Islet of Langerhans (tissue), 1 donor: ENCODE results near the gene VAV2.

Experiments used
- FAIRE-seq: peaks from one replicate; lab custom pipeline; 2011; peaks lifted over from hg19 to GRCh38; lab: Jason Lieb, UNC

Gene VAV2

DNA sequence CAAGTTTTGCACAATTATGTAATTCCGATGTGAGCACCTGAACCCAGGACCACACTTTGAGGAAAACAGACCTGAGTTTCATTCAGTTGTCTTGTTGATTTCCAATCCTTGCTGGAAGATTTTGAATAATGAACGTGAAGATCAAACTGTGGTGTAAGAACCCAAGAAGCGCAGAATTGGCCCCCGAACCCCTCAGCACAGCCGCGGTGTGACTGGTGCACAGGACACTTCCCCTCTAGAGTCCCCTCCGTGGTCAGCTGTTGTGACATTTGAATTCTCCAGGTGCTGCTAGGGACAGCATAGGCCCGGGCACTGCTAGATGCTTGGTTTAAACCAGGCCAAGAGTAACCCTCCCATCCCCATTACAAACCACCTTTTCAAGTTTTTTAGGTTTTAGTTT, 34.9 kb upstream of the VAV2 start:
- no peak for FAIRE-seq

DNA sequence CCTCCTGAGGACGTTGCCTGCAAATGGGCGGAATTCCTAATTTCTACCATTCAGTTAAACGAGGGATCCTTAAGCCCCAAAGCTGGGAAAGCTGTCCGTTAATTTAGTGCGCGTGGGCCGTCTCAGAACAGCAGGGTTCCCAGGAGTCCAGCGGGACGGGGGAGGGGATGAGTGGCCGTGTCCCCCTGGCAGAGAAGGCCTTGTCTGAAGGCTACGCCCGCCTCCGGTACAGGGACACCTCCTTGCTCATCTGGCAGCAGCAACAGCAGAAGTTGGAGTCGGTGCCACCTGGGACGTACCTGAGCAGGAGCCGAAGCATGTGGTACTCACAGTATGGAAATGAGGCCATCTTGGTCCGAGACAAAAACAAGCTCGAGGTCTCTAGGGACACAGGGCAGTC, 34.5 kb upstream of the VAV2 start:
- no peak for FAIRE-seq

DNA sequence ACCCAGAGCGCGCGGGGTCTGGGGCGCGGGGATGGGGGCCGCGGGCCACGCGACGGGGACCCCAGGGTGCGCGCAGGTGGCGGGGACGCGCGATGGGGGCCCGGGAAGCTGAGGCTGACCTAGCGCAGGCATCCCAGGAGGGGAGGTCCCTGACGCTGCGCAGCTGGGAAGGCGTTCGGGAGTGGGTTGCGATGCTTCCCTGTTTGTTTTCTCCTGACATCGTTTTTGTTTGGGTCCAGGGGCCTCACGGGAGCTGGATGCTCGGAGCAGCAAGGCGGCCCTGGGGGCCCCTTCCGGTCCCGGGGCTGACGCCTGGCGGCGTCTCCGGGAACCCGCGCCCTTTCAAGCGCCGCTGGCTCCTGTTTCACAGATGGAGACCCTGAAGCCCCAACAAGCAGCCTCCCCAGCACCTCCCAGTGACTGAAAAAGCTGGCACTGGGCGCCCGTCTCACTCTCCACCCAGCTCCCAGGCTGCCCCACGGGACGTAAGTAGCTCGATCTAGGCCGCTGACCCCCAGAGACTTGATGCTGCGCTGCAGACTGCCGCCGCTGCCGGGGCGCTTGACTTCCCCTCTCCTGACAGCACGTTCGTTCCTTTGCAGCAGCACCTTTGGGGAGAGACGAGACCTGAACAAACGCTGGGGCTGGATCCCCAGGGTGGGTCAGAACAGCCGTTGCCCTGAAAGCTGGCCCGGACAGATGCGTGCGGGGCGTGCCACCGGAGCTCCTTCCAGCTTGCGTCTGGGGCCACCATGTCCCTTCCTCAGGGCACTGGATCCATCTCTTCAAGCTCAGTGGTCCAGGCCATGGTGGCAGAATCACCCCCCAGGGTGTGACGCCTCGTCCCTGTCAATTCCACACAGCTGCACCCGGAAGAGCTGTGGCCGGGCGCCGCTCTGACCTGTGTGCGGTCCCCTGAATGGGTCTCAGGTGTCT, 33.8 kb upstream of the VAV2 start:
- no peak for FAIRE-seq

DNA sequence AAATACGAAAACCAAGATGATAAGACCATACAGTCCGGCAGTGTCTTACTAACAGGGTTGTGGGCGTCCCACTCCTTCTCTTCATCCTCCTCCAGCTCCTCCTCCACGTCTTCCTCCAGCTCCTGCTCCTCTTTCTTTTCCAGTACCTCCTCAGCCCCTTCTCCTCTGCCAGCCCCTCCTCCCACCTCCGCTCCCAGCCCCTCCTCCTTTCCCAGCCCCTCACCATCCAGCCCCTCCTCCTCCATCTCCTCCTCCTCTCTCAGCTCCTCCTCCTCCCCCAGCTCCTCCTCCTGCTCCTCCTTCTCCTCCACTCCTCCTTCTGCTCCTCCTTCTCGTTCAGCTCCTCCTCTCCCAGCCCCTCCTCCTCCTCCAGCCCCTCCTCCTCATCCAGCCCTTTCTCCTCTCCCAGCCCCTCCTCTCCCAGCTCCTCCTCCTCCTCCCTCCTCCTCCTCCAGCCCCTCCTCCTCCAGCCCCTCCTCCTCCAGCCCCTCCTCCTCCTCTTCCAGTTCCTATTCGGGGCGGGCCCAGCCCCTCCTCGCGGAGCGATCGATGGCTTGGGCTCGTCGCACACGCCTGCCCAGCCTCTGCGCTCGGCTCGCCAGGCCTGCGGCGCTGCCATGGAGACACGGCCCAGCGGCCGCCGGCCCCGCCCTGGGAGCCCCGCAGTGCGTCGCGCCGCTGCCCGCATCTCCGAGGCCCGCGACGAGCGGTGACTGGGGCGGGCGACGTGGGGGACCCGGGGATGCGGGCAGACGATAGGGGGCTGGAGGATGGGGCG, 32.9 kb upstream of the VAV2 start, which contains the start of gene BRD3OS:
Gene BRD3OS (plus strand): TSS at position 654 of the 778 bp plus-strand sequence. CDS start 1,267 bp downstream, outside the sequence.
- FAIRE-seq, result no peak

DNA sequence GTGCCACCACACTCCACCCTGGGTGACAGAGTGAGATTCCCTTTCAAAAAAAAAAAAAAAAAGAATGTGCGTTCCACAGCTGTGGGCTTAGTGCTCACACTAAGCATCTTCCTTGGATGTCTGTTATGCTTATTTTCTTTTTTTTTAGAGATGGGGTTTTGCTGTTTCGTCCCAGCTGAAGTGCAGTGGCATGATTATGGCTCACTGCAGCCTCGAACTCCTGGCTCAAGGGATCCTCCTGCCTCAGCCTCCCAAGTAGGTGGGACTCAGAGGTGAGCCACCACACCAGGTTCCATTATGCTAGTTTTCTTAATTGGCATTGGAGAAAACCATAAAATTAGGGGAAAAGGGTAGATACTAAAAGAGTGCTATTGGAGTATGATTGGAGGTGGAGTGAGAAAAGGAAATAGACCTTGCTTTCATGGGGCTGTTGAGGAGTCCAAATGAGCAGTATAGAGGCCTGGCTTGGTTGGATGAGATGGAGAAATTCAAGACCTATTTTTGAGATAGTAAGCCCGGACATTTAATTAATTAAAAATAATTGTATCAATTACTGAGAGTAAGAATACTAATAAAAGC, 32.2 kb upstream of the VAV2 start:
- FAIRE-seq, result no peak

DNA sequence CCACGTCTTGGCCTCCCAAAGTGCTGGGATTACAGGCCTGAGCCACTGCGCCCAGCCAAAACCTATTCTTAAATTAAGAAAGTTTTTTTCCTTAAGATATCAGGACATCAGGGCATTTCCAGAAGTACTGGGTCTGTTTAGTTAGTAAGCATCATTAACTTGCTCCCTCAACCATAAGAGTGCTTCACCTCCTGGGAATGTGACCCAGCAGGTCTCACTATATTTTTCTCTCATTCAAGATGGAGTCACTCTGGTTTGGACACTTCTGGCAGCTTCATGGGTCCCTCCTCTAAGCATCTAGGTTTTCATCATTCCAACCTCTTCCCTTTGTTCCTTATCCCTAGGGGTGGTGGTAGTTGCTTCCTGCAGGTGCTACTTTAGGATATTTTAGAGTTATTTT, 22.8 kb upstream of the VAV2 start:
- FAIRE-seq, result no peak

DNA sequence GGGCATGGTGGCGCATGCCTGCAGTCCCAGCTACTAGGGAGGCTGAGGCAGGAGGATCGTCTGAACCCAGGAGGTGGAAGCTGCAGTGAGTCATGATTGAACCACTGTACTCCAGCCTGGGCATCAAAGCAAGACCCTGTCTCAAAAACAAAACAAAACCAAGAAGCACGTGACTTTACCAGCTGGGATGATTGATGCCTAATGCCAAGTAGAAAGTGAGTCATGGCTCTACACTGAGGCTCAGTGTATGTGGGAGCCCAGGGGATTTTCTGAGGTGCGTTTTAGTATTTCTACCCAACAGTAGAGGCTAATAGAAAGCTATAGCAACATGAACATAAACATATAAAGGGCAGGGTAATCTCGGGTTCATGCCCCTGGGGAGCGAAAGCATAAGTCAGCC, 19.3 kb upstream of the VAV2 start:
- FAIRE-seq, result no peak

DNA sequence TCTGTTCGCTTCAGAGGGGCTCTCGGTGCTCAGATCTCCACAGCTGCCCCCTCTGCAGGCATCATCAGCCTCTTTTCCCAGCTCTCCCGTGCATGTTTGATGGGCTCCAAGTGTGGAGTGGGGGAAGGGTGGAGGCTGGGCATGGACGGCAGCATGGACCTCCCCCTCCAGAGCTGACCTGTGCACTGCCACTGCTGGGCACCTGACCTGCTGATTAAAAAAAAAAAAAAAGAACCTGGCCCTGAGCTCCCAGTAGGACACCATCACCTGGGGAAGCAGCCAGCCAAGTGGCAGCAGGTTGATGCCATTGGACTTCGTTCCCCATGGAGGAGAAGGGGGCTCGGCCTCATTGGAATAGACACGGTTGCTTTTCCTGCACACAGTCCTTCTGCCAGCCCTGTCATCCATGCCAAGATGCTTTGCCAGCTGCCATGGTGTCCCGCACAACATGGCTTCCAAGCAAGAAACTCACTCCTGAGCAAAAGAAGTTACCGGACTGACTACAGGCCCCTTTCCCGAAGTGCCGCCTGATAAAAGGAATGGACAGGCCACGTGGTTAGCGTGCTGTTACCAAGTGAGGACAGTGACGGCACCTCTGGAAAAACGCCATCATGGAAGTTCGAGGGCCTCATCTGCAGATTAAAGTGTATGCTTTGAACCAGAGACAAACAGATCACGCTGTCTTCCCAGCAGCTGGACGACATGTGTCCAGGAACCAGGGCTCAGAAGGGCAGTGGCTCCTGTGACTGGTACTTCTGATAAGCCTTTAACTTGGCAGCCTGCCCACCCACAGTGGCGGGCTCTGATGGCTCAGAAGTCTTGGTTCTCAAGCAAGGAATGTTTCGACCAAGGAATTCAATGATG, 18.4 kb upstream of the VAV2 start:
- FAIRE-seq, result no peak

DNA sequence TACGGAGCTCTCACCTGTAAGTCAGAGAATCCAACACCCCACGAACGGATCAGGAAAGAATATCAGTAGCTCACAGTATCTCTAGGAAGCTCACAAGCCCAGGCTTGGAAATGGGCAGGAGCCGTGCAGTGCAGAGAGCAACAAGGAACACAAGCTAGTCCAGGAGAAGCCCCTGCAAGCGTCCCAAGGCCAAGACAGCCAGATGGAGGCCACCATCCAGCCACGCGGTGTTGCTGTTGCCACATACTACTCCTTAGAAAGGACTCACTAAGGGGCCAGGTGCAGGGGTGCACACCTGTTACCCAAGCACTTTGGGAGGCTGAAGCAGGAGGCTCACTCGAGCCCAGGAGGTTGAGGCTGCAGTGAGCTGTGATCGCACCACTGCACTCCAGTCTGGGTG, 15.4 kb upstream of the VAV2 start:
- no peak for FAIRE-seq

DNA sequence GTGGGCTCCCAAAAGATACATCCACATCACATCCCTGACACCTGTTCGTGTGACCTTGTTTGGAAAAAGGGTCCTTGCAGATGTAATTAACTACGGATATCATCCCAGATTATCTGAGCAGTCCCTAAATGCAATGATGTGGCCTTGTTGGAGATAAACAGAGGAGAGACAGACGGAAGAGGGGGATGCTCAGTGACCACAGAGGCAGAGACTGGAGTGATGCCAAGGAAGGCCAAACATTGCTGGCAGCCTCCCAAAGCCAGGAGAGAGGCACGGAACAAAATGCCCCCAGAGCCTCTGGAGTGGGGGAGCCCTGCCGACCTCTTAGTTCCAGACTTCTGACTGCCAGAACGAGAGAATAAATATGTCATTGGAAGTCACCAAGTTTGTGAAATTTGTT, 15.0 kb upstream of the VAV2 start:
- no peak for FAIRE-seq

DNA sequence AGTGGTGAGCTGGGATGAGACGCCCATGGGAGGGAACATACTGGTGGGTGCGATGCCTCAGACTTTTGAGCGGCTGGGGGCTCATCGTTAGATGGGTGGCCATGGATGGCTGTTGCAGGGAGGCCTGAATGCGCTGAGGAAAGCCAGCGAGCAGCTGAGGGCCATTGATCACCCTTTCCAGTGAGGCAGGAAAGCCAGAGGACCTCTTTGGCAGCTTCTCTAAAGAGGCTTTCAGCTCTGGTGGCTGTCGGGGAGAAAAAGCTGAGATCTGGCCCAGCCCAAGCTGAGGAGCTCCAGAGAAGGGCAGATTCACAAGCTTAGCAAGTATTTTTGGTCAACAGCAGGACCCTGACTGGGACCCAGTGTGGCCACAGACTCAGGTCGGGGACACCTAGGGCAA, 13.3 kb upstream of the VAV2 start:
- no peak for FAIRE-seq

DNA sequence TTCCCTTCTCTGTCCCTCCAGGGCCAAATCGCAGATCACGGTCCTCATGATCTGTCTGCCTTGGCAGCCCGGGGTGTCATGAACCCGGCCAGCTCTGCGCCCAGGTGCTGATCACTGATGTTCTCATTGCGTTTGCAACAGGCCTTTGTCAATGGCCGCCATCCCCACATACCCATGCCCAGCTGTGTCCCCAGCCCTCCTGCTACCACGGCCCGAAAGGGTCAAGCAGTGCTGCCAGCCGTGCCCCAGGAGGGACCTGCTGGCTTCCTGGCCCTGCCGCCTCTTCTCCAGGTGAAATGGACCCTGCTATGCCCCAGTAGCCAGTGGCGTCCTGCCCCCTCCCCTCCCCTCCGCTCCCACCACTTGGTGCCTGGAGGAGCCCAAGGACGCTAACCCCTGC, 12.8 kb upstream of the VAV2 start:
- FAIRE-seq, result no peak

DNA sequence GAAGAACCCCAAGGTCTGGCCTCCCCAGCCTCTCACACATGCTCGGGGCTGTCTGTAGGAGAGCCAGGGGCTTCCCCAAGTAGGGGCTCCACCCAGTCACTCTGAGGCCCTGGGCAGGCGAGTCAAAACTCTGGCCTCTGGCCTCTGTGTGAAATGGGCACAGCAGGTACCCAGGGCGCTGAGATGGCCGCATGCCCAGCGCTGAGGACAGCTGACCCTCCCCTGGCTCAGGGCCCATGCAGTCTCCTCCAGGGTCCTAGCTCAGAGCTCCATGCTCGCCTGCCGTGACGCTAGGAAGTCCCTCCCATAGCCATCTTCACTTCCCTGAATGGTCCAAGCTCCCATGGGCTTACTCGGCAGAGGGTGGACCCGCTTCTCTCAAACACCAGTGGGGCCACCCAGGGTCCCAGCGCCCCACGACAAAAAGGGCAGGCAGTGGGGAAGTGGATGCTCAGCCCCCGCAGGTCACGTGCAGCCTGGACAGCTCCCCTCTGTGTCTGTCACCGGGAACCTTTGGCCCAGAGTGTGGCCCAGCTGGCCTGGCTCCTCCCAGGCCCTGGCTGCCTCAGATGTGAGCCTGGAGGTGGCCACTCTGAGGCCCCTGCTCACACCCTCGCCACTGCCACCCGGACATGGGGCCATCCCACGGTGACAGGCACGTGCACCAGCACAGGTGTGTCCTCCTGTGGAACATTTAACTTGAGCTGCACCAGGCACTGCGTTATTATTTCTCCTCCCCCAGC, 12.2 kb upstream of the VAV2 start:
- FAIRE-seq, result no peak

DNA sequence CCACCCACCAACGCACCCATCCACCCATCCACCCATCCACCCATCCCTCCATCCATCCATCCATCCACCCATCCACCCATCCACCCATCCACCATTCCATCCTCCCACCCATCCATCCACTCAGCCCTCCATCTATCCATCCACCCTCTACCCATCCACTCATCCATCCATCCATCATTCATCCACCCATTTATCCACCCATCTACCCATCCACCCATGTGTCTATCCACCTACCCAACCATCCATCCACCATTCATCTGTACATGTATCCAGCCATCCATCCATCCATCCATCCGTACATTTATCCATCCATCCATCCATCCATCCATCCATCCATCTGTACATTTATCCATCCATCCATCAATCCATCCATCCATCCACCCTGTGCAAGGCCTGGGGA, 11.1 kb upstream of the VAV2 start:
- no peak for FAIRE-seq

DNA sequence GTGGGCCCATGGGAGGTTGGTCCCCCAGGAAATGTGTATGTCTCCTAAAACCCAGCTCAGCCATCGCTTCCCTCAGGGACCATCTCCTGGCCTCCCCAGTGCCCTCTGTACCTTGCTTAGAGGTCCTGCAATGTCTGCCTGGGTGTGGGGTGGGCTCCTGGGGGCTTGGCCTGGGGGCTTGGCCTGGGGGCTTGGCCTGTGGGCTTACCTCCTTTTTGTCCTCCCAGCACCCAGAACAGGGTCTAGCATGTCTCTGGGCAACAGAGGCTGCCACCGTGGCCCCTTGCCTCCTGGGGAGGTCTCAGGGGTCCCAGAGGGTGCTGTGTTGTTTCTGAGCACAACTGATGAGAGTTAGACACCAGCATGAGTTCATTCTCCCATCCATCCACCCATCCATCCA, 10.7 kb upstream of the VAV2 start:
- no peak for FAIRE-seq

DNA sequence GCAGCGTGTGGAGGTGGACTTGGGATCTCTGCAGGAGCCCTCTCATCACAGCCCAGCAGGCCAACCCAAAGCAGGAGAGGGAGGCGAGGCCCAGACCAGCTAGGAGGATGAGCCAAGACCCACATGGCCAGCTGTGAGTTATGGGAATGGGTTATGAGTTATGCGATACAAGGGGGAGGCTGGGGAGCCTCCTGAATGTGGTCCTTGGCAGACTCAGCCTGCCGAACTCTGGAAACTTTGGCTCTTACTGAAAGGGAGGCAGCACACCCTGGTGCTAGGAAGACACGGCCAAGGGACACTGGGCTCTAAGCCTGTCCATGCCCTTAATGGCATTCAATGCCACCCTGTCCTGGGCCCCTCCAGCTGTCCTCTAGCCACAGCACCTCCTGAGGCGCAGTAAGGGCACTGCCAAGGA, 7.7 kb upstream of the VAV2 start:
- FAIRE-seq, result no peak

DNA sequence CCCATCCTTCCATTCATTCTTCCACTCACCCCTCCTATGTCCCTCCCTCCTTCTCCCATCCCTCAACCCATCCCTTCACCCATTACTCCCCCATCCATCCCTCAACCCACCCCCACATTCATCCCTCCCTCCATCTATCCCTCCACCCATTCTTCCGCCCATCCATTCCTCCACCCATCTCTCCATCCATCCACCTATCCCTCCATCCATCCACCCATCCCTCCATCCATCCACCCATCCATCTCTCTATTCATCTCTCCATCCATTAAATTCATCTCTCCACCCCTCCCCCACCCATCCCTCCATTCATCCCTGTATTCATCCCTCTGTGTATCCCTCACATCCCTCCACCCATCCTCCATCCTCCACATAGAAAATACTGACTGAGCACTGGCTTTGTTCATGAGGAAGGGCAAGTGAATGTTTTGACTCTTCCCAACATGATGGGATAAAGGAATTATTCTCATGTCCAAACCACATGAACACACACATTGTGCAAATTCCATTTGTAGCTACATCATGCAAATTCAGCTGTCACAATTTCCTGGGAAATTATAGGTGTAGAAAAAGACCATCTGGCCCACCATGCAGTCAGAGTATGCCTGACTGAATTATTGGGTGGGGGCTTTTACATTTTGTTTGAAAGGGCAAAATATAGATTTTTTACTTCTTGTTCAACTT, 6.9 kb upstream of the VAV2 start:
- no peak for FAIRE-seq

DNA sequence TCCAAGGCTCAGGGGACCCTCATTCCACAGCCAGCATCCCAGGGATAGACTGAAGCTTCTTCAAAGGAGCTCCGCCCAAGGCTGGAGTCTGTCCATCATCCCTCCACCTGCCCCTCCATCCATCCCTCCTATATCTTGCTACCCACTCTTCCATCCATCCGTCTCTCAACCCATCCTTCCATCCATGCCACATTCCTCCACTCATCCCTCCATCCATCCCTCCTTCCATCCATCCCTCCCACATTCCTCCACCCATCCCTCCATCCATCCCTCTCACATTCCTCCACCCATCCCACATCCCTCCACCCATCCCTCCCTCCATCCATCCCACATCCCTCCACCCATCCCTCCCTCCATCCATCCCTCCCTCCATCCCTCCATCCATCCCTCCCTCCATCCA, 5.5 kb upstream of the VAV2 start:
- no peak for FAIRE-seq

DNA sequence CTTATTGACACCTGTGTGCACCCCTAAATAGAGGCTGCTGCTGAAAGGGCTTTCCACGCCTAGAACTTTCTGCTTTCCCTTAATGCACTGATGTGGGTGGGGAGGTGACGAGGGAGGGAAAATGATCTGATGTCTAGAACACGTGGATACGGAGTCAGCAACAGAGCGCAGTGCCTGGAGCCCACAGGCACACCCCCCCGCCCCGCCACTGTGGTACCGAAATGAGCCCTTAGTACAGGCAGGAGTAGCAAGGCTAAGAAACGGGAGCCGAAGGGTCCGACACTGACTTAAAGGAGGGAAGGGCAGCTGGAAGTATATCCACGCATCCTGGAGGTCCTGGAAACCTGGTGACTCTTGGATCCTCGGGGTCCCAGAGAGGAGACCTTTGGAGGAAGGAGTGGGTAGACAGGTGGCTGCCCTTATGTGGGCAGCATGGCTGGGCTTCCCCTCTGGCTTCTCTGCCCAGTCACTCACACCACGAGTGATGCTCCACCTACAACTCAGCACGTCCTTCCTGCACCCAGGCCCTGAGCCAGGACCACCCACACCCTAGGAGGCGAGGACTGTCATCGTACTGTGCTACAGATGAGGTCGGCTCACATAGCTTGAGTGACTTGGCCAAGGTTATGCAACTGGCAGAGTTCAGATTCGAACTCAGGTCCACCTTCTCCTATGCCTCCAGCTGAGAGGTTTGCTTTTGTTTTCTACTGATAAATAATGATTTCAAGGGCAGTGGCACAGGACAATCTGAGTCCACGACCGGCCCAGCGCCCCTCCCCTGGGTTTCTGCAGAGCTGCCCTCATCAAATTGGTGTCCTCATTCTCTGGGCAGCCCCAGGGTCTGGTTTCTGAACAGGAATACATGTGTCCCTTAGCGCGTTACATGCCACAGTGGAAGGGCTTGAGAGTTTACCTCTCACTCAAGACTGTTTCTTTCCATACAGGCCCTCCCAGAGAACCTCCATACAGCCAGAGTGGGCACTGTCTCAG, 4.7 kb upstream of the VAV2 start:
- FAIRE-seq, result no peak
